ENCODE results near the gene CHD5.

DNA sequence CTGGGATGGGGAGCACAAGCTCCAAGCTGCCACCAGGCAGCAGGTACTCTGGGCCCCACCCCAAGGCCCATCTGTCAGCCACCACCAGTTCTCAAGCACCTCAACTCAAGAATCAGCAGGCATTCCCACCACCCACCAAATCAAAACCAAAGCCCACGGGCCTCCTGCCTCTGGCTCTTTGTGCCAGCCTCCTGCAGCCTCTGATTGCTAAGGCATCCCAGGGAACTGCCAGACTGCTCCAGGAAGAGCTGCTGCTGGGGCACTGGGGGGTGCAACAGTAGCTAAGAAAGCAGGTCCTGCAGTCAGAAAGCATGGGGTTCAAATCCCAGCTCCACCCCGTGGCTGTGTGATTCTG is 34.7 kb downstream of the CHD5 start:
- TF ChIP-seq CTCF (conservative IDR thresholded peaks at IDR 0.05; ENCODE audit: low read length): no peak
- TF ChIP-seq EZH2phosphoT487 (IDR thresholded peaks at IDR 0.05; ENCODE audit: borderline replicate concordance): no peak

Measured in Loucy (cell line).